Measurements from ENCODE around the gene NCBP2.

GRCh38 chr3:196974661-196975060 lies 32.3 kb upstream of the NCBP2 start:
- TF ChIP-seq CTCF (IDR thresholded peaks at IDR 0.05) (no peak), POLR2AphosphoS5 (IDR thresholded peaks at IDR 0.05) (no peak)
